Caco-2 (cell line): ENCODE data around the gene UCP3. TPM values are rescaled to one million over a fixed set of nuclear protein-coding genes. Genes with fewer than 3 reads are reported as not detected.

Source experiments
- BruUV-seq: library from RNA; stranded (reverse); fragments of 400-500 nt; replicated peaks from 2 replicates; lab custom pipeline; 2021; lab: Mats Ljungman, UMichigan
- CTCF ChIA-PET: fragments of 300-600 bp; sonication (Branson Sonifier 250); formaldehyde crosslinking; loops from one replicate; lab custom pipeline; 2022; ENCODE audit warnings: antibody characterized with exemption; lab: Charles Lee
- POLR2A ChIA-PET: fragments of 300-600 bp; sonication (Branson Sonifier 250); formaldehyde crosslinking; loops from one replicate; lab custom pipeline; 2022; ENCODE audit warnings: antibody characterized with exemption; lab: Charles Lee
- DNase-seq, 2 experiments: peaks; one replicate each; pipeline versions ENCODE4 v3.0.0 to v3.0.0-alpha.2; 2020 to 2022
- H3K27me3 ChIP-seq: replicated peaks from 2 replicates; pipeline ENCODE4 v1.6.0; 2011; ENCODE audit warnings: low read length; ENCODE audit not compliant: control insufficient read depth, insufficient read depth
- H3K36me3 ChIP-seq: 2 replicates; pipeline ENCODE4 v1.5.1; 2011; ENCODE audit warnings: low read length; ENCODE audit not compliant: control insufficient read depth, insufficient read depth
- H3K4me1 ChIP-seq: fragments of 250-450 bp; sonication (Bioruptor Pico); 2 replicates; pipeline ENCODE4 v1.5.1; 2020; ENCODE audit warnings: mild to moderate bottlenecking
- H3K4me3 ChIP-seq: 2 replicates; pipeline ENCODE4 v1.5.1; 2011; ENCODE audit warnings: low read depth, mild to moderate bottlenecking, control low read depth, low read length
- H3K9me3 ChIP-seq: fragments of 250-450 bp; sonication (Bioruptor Pico); 2 replicates; pipeline ENCODE4 v1.5.1; 2020; ENCODE audit warnings: mild to moderate bottlenecking, moderate library complexity
- H3K27ac Mint-ChIP-seq: one replicate; pipeline ENCODE4 v1.8.0; 2022; ENCODE audit warnings: mixed read lengths; ENCODE audit not compliant: unreplicated experiment
- H3K27me3 Mint-ChIP-seq: one replicate; pipeline ENCODE4 v1.8.0; 2022; ENCODE audit warnings: mixed read lengths; ENCODE audit not compliant: insufficient read depth, unreplicated experiment
- H3K36me3 Mint-ChIP-seq: one replicate; pipeline ENCODE4 v1.8.0; 2022; ENCODE audit warnings: mild to moderate bottlenecking, mixed read lengths; ENCODE audit not compliant: insufficient read depth, unreplicated experiment
- H3K4me1 Mint-ChIP-seq: one replicate; pipeline ENCODE4 v1.8.0; 2022; ENCODE audit warnings: low read depth, mixed read lengths; ENCODE audit not compliant: unreplicated experiment
- H3K4me3 Mint-ChIP-seq: one replicate; pipeline ENCODE4 v1.8.0; 2022; ENCODE audit warnings: mild to moderate bottlenecking, moderate library complexity, mixed read lengths; ENCODE audit not compliant: unreplicated experiment
- H3K9me3 Mint-ChIP-seq: one replicate; pipeline ENCODE4 v1.8.0; 2022; ENCODE audit warnings: mixed read lengths; ENCODE audit not compliant: unreplicated experiment
- CTCF ChIP-seq, 2 experiments: fragments of 200-600 bp in 1 of 2; IDR thresholded peaks; 1 replicate in 1 of 2; 2 replicates in 1 of 2; pipeline versions ENCODE4 v1.5.1 to v1.8.0; 2011 to 2022; ENCODE audit warnings: antibody characterized with exemption in 1 of 2, control low read depth in 1 of 2, inconsistent platforms in 1 of 2, low read depth in 1 of 2, low read length in 1 of 2, mild to moderate bottlenecking in 1 of 2, moderate library complexity in 1 of 2; ENCODE audit not compliant: insufficient read depth in 1 of 2, severe bottlenecking in 1 of 2, unreplicated experiment in 1 of 2
- intact Hi-C: fragments of 100-400 bp; cut with micrococcal nuclease; formaldehyde crosslinking; loops from one replicate; pipeline ENCODE4 v1.10.0; 2022; ENCODE audit not compliant: unreplicated experiment
- total RNA-seq: library from RNA; stranded (reverse); gene quantifications from 2 replicates; pipeline ENCODE4 v1.2.3, GENCODE V29; 2022

UCP3 gene
- total RNA-seq, 1 experiment from 2014 or later = 1.2 TPM

GRCh38 chr11:73972620-73973449 is 36.0 kb downstream of the UCP3 start:
- TF ChIP-seq CTCF (IDR thresholded peaks at IDR 0.05; ENCODE audit: insufficient read depth in 1 of 2, low read depth in 1 of 2, low read length in 1 of 2, severe bottlenecking in 1 of 2, unreplicated experiment in 1 of 2) = no peak
- Histone ChIP-seq H3K36me3 (peaks cover 7% of the 10 kb centered on the region; the same call in 1 of the 2 replicates), H3K27me3 (no peaks in the 10 kb centered on the region), H3K9me3 (no peaks in the 10 kb centered on the region), H3K4me1 (no peaks in the 10 kb centered on the region), H3K4me3 (no peak overlapping the region)
- POLR2A ChIA-PET = interaction anchor here (0.6 to 1.5 kb wide), 2 partner anchors 10 to 1680 kb away, joined by 3 to 13 read pairs; partner anchors contain the start of gene UCP2
- H3K4me3 Mint-ChIP-seq = no peak overlapping the region
- intact Hi-C loops = no loop called here
- peak in 1 of 2 experiments; percentile 35 for DNase-seq
- H3K27me3 Mint-ChIP-seq = no peaks in the 10 kb centered on the region
- no peaks in the 10 kb centered on the region for H3K9me3 Mint-ChIP-seq
- H3K27ac Mint-ChIP-seq = peak overlapping the region; percentile 19
- CTCF ChIA-PET = interaction anchor here (0.7 to 1.1 kb wide), 2 partner anchors 10 to 283 kb away, joined by 3 to 5 read pairs; partner anchors contain the start of gene UCP2
- TSS peak; percentile 3 for BruUV-seq
- peaks cover 39% of the 10 kb centered on the region for H3K36me3 Mint-ChIP-seq
- H3K4me1 Mint-ChIP-seq = no peaks in the 10 kb centered on the region

- TF ChIP-seq CTCF (IDR thresholded peaks at IDR 0.05; ENCODE audit: insufficient read depth in 1 of 2, low read depth in 1 of 2, low read length in 1 of 2, severe bottlenecking in 1 of 2, unreplicated experiment in 1 of 2) = no peak
- Mint-ChIP-seq H3K4me3 (no peak overlapping the region), H3K9me3 (no peaks in the 10 kb centered on the region), H3K27me3 (no peaks in the 10 kb centered on the region), H3K4me1 (no peaks in the 10 kb centered on the region), H3K27ac (no peak overlapping the region), H3K36me3 (peaks cover 34% of the 10 kb centered on the region)
- peaks cover 3% of the 10 kb centered on the region; the same call in 1 of the 2 replicates for H3K36me3 ChIP-seq
- peak in 1 of 2 experiments; percentile 22 for DNase-seq
- no peaks in the 10 kb centered on the region for H3K4me1 ChIP-seq
- BruUV-seq = no TSS peak
- no peak overlapping the region for H3K4me3 ChIP-seq
- ChIA-PET POLR2A (interaction anchor here (1.5 kb wide), 1 partner anchor 11 kb away, joined by 13 read pairs; the partner anchor contains the start of gene UCP2), CTCF (interaction anchor here (1.1 kb wide), 1 partner anchor 10 kb away, joined by 3 read pairs; the partner anchor contains the start of gene UCP2)
- H3K27me3 ChIP-seq = no peaks in the 10 kb centered on the region
- intact Hi-C loops = no loop called here
- no peaks in the 10 kb centered on the region for H3K9me3 ChIP-seq
These were observed 36.7 kb downstream of the UCP3 start for GRCh38 chr11:73972187-73972586.

- H3K9me3 Mint-ChIP-seq = no peaks in the 10 kb centered on the region
- no peak overlapping the region for H3K4me3 ChIP-seq
- H3K27ac Mint-ChIP-seq = no peak overlapping the region
- H3K9me3 ChIP-seq = no peaks in the 10 kb centered on the region
- H3K27me3 ChIP-seq = no peaks in the 10 kb centered on the region; the same call in 1 of the 2 replicates
- no TSS peak for BruUV-seq
- H3K4me3 Mint-ChIP-seq = no peak overlapping the region
- H3K4me1 Mint-ChIP-seq = no peaks in the 10 kb centered on the region
- 0 out of 2 replicates have a peak, but pooled peaks cover under 1% of the 10 kb centered on the region for H3K36me3 ChIP-seq
- H3K36me3 Mint-ChIP-seq = peaks cover 27% of the 10 kb centered on the region
- no peaks in the 10 kb centered on the region for H3K4me1 ChIP-seq
- no peak for TF ChIP-seq CTCF (IDR thresholded peaks at IDR 0.05; ENCODE audit: insufficient read depth in 1 of 2, low read depth in 1 of 2, low read length in 1 of 2, severe bottlenecking in 1 of 2, unreplicated experiment in 1 of 2)
- no peaks in the 10 kb centered on the region for H3K27me3 Mint-ChIP-seq
- intact Hi-C loops = no loop called here
- ChIA-PET CTCF (interaction anchor here (0.5 kb wide), 1 partner anchor 732 kb away, joined by 3 read pairs; no protein-coding TSS in a partner anchor), POLR2A (no interaction called here)
- DNase-seq = peak in 1 of 2 experiments; percentile 33
These were observed 37.6 kb downstream of the UCP3 start for GRCh38 chr11:73971175-73971719.
